ENCODE data around the gene CADM1.

CADM1 gene

GRCh38 chr11:115202074-115202473 is 302.1 kb downstream of the CADM1 start:
- FAIRE-seq = no peak
- TF ChIP-seq POLR2A (IDR thresholded peaks at IDR 0.05; ENCODE audit: low read depth, low read length) = no peak
- no peak for DNase-seq (ENCODE audit: insufficient read length, low spot score)

- DNase-seq (ENCODE audit: insufficient read length, low spot score) (no peak), FAIRE-seq (peak; percentile 95)
- no peak for TF ChIP-seq POLR2A (IDR thresholded peaks at IDR 0.05; ENCODE audit: low read depth, low read length)
These were observed 303.0 kb downstream of the CADM1 start for GRCh38 chr11:115201111-115201792.

- no peak for FAIRE-seq
- DNase-seq (ENCODE audit: insufficient read length, low spot score) = no peak
- no peak for TF ChIP-seq POLR2A (IDR thresholded peaks at IDR 0.05; ENCODE audit: low read depth, low read length)
These were observed 304.6 kb downstream of the CADM1 start for GRCh38 chr11:115199481-115200069.

- FAIRE-seq = no peak
- no peak for DNase-seq (ENCODE audit: insufficient read length, low spot score)
- no peak for TF ChIP-seq POLR2A (IDR thresholded peaks at IDR 0.05; ENCODE audit: low read depth, low read length)
These were observed 305.9 kb downstream of the CADM1 start for GRCh38 chr11:115198321-115198741.

GRCh38 chr11:115197433-115197832 is 306.8 kb downstream of the CADM1 start:
- DNase-seq (ENCODE audit: insufficient read length, low spot score) (no peak), FAIRE-seq (no peak)

GRCh38 chr11:115197031-115197430 is 307.2 kb downstream of the CADM1 start:
- no peak for TF ChIP-seq POLR2A (IDR thresholded peaks at IDR 0.05; ENCODE audit: low read depth, low read length)
- no peak for FAIRE-seq
- no peak for DNase-seq (ENCODE audit: insufficient read length, low spot score)

More at GRCh38 chr11:115197433-115197832, 306.8 kb downstream of the CADM1 start:
- TF ChIP-seq POLR2A (IDR thresholded peaks at IDR 0.05; ENCODE audit: low read depth, low read length) = no peak

GRCh38 chr11:115194802-115195110 is 309.5 kb downstream of the CADM1 start:
- DNase-seq (ENCODE audit: insufficient read length, low spot score) = no peak
- FAIRE-seq = no peak

GRCh38 chr11:115193914-115194801 is 310.1 kb downstream of the CADM1 start:
- TF ChIP-seq POLR2A (IDR thresholded peaks at IDR 0.05; ENCODE audit: low read depth, low read length) = no peak
- FAIRE-seq (no peak), DNase-seq (ENCODE audit: insufficient read length, low spot score) (no peak)

More at GRCh38 chr11:115194802-115195110, 309.5 kb downstream of the CADM1 start:
- TF ChIP-seq POLR2A (IDR thresholded peaks at IDR 0.05; ENCODE audit: low read depth, low read length) = no peak

- FAIRE-seq (no peak), DNase-seq (ENCODE audit: insufficient read length, low spot score) (no peak)
- TF ChIP-seq POLR2A (IDR thresholded peaks at IDR 0.05; ENCODE audit: low read depth, low read length) = no peak
These were observed 312.5 kb downstream of the CADM1 start for GRCh38 chr11:115191761-115192160.

GRCh38 chr11:115190196-115190595 is 314.0 kb downstream of the CADM1 start:
- no peak for TF ChIP-seq POLR2A (IDR thresholded peaks at IDR 0.05; ENCODE audit: low read depth, low read length)
- DNase-seq (ENCODE audit: insufficient read length, low spot score) = no peak
- FAIRE-seq = no peak

GRCh38 chr11:115188898-115189278 is 315.3 kb downstream of the CADM1 start:
- no peak for DNase-seq (ENCODE audit: insufficient read length, low spot score)
- FAIRE-seq = no peak
- TF ChIP-seq POLR2A (IDR thresholded peaks at IDR 0.05; ENCODE audit: low read depth, low read length) = no peak

GRCh38 chr11:115188188-115188897 is 315.9 kb downstream of the CADM1 start:
- DNase-seq (ENCODE audit: insufficient read length, low spot score) = no peak
- no peak for FAIRE-seq
- no peak for TF ChIP-seq POLR2A (IDR thresholded peaks at IDR 0.05; ENCODE audit: low read depth, low read length)

GRCh38 chr11:115185931-115186330 is 318.3 kb downstream of the CADM1 start:
- FAIRE-seq = no peak
- no peak for TF ChIP-seq POLR2A (IDR thresholded peaks at IDR 0.05; ENCODE audit: low read depth, low read length)
- DNase-seq (ENCODE audit: insufficient read length, low spot score) = no peak

GRCh38 chr11:115185507-115185906 is 318.7 kb downstream of the CADM1 start:
- DNase-seq (ENCODE audit: insufficient read length, low spot score) = no peak
- no peak for FAIRE-seq
- TF ChIP-seq POLR2A (IDR thresholded peaks at IDR 0.05; ENCODE audit: low read depth, low read length) = no peak
